KMS-11 (cell line): ENCODE measurements around the gene SOWAHD.

Experiments
- H2AFZ ChIP-seq: fragments of 200-600 bp; sonication (generic); 2 replicates; pipeline ENCODE4 v1.6.1; 2016; ENCODE audit warnings: antibody characterized with exemption, mixed run types, low read depth
- H3K27ac ChIP-seq: fragments of 200-600 bp; sonication (generic); 2 replicates; pipeline ENCODE4 v1.6.1; 2016; ENCODE audit warnings: mild to moderate bottlenecking, mixed run types
- H3K27me3 ChIP-seq: fragments of 200-600 bp; sonication (generic); 2 replicates; pipeline ENCODE4 v1.6.1; 2017; ENCODE audit warnings: mild to moderate bottlenecking, low read depth, mixed run types, moderate library complexity; ENCODE audit not compliant: insufficient read depth
- H3K36me3 ChIP-seq: fragments of 200-600 bp; sonication (generic); 2 replicates; pipeline ENCODE4 v1.6.1; 2017; ENCODE audit warnings: mild to moderate bottlenecking, mixed run types; ENCODE audit not compliant: insufficient read depth
- H3K4me1 ChIP-seq: fragments of 200-600 bp; sonication (generic); 2 replicates; pipeline ENCODE4 v1.6.1; 2016; ENCODE audit warnings: mild to moderate bottlenecking, low read depth, mixed run types; ENCODE audit not compliant: poor library complexity, severe bottlenecking
- H3K4me2 ChIP-seq: fragments of 200-600 bp; sonication (generic); 2 replicates; pipeline ENCODE4 v1.7.0; 2016; ENCODE audit warnings: mild to moderate bottlenecking, mixed run types
- H3K4me3 ChIP-seq: fragments of 200-600 bp; sonication (generic); IDR thresholded peaks from 2 replicates; pipeline ENCODE4 v1.6.1; 2017; ENCODE audit warnings: low read depth, low read length, mixed read lengths; ENCODE audit not compliant: insufficient read depth
- H3K79me2 ChIP-seq: fragments of 200-600 bp; sonication (generic); 2 replicates; pipeline ENCODE4 v1.6.1; 2016; ENCODE audit warnings: low read depth, mixed run types; ENCODE audit not compliant: insufficient read depth
- H3K9ac ChIP-seq: fragments of 200-600 bp; sonication (generic); 2 replicates; pipeline ENCODE4 v1.6.1; 2016; ENCODE audit warnings: mild to moderate bottlenecking, mixed run types
- H4K20me1 ChIP-seq: fragments of 200-600 bp; sonication (generic); 2 replicates; pipeline ENCODE4 v1.6.1; 2016; ENCODE audit warnings: mild to moderate bottlenecking, mixed run types; ENCODE audit not compliant: insufficient read depth
- TF ChIP-seq, protein P1 (sequence below): fragments of 200-600 bp; sonication (generic); conservative IDR thresholded peaks from 2 replicates; pipeline ENCODE4 v1.6.1; 2017; ENCODE audit warnings: low read depth, mild to moderate bottlenecking, antibody characterized with exemption, low read length, moderate library complexity, mixed read lengths

The SOWAHD gene

GRCh38 chrX:119734897-119735339 lies 23.5 kb upstream of the SOWAHD start:
- Histone ChIP-seq H3K9ac (no peak overlapping the region), H3K4me3 (no peak overlapping the region), H3K27ac (no peak overlapping the region), H2AFZ (no peak overlapping the region), H3K4me1 (peaks cover 9% of the 10 kb centered on the region), H3K79me2 (no peaks in the 10 kb centered on the region), H3K27me3 (no peaks in the 10 kb centered on the region), H3K4me2 (no peak overlapping the region), H4K20me1 (no peaks in the 10 kb centered on the region), H3K36me3 (no peaks in the 10 kb centered on the region)
- TF ChIP-seq, protein P1, sequence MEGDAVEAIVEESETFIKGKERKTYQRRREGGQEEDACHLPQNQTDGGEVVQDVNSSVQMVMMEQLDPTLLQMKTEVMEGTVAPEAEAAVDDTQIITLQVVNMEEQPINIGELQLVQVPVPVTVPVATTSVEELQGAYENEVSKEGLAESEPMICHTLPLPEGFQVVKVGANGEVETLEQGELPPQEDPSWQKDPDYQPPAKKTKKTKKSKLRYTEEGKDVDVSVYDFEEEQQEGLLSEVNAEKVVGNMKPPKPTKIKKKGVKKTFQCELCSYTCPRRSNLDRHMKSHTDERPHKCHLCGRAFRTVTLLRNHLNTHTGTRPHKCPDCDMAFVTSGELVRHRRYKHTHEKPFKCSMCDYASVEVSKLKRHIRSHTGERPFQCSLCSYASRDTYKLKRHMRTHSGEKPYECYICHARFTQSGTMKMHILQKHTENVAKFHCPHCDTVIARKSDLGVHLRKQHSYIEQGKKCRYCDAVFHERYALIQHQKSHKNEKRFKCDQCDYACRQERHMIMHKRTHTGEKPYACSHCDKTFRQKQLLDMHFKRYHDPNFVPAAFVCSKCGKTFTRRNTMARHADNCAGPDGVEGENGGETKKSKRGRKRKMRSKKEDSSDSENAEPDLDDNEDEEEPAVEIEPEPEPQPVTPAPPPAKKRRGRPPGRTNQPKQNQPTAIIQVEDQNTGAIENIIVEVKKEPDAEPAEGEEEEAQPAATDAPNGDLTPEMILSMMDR: no peak

DNA sequence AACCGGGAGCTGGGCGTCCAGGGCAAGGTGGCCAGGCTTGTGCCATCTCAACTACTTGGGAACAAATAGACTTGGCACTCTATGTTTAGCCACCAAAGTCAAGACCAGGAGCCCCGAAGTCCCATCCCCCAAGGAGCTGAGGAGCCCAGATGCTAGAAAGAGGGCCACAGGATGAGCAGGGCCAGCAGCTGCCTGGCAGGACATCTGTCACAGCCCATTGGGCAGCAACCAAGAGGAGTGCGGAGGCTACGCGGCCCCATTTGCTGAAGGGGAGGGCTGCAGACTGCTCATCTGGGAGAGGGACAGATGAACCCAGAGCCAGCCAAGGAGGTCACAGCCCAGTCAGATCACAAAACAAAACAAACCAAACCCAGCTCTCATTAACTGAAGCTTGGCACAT lies 22.9 kb upstream of the SOWAHD start:
- TF ChIP-seq, protein P1: no peak
- Histone ChIP-seq H3K4me3 (no peak overlapping the region), H3K79me2 (no peaks in the 10 kb centered on the region), H3K9ac (no peak overlapping the region), H3K36me3 (no peaks in the 10 kb centered on the region), H3K4me2 (no peak overlapping the region), H3K27me3 (no peaks in the 10 kb centered on the region), H3K4me1 (peaks cover 4% of the 10 kb centered on the region), H2AFZ (no peak overlapping the region), H4K20me1 (no peaks in the 10 kb centered on the region), H3K27ac (no peak overlapping the region)

- Histone ChIP-seq H4K20me1 (no peaks in the 10 kb centered on the region), H3K4me3 (no peak overlapping the region), H2AFZ (no peak overlapping the region), H3K79me2 (no peaks in the 10 kb centered on the region), H3K27me3 (no peaks in the 10 kb centered on the region), H3K4me1 (peaks cover 4% of the 10 kb centered on the region), H3K36me3 (no peaks in the 10 kb centered on the region), H3K9ac (no peak overlapping the region), H3K27ac (no peak overlapping the region), H3K4me2 (no peak overlapping the region)
- TF ChIP-seq, protein P1: no peak
These were observed 22.1 kb upstream of the SOWAHD start for GRCh38 chrX:119736206-119736764.

GRCh38 chrX:119738742-119739141 lies 19.6 kb upstream of the SOWAHD start:
- no peak overlapping the region for H3K27ac ChIP-seq
- H3K9ac ChIP-seq: no peak overlapping the region
- no peaks in the 10 kb centered on the region for H3K79me2 ChIP-seq
- H3K4me2 ChIP-seq: no peak overlapping the region
- no peak overlapping the region for H2AFZ ChIP-seq
- TF ChIP-seq, protein P1: no peak
- no peak overlapping the region for H3K4me3 ChIP-seq
- peaks cover 4% of the 10 kb centered on the region for H3K4me1 ChIP-seq
- H3K27me3 ChIP-seq: no peaks in the 10 kb centered on the region
- no peaks in the 10 kb centered on the region for H4K20me1 ChIP-seq
- no peaks in the 10 kb centered on the region for H3K36me3 ChIP-seq
